ENCODE results near the gene PAX6. TPM values are rescaled to one million over a fixed set of nuclear protein-coding genes. Genes with fewer than 3 reads are reported as not detected.

PAX6 gene
- total RNA-seq, 1 experiment from 2014 or later = 0.49 TPM

DNA sequence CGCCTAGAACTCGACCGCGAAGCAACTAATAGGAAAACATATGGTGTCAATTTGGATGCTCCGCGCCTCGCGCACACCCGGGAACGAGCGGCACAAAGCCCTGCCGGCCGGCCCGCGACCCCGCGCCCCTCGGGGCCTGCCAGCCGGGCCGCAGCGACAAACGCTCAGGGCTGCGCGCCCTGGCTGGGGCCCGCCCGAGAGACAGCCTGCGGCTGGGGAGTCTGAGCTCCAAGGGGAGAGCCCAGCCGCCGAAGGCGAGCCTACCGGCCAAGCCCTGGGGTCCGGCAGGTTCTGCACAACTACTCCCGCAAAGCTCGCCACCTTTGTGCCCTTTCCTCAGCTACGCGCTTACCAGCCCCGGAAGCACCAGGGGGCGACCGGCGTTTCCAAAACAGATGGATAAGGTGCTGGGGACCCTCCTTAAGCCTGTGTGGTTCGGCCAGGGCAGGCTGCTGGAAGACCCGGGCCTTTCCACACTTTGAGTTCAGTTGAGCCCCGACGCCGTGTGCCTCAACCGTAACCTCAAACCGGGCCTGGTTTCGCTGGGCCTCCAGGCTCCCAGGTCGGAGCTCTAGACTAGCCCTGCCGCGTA lies 6.0 kb downstream of the PAX6 start:
- no peak for TF ChIP-seq POLR2AphosphoS5 (IDR thresholded peaks at IDR 0.05; ENCODE audit: low read depth, low read length)
- TF ChIP-seq SIN3A (IDR thresholded peaks at IDR 0.05; ENCODE audit: borderline replicate concordance, insufficient read depth, low read depth, low read length) = no peak
- no peak for TF ChIP-seq CTCF (IDR thresholded peaks at IDR 0.05)
- TF ChIP-seq TCF7L2 (IDR thresholded peaks at IDR 0.05; ENCODE audit: low read depth, low read length) = no peak
- TF ChIP-seq, protein P1, sequence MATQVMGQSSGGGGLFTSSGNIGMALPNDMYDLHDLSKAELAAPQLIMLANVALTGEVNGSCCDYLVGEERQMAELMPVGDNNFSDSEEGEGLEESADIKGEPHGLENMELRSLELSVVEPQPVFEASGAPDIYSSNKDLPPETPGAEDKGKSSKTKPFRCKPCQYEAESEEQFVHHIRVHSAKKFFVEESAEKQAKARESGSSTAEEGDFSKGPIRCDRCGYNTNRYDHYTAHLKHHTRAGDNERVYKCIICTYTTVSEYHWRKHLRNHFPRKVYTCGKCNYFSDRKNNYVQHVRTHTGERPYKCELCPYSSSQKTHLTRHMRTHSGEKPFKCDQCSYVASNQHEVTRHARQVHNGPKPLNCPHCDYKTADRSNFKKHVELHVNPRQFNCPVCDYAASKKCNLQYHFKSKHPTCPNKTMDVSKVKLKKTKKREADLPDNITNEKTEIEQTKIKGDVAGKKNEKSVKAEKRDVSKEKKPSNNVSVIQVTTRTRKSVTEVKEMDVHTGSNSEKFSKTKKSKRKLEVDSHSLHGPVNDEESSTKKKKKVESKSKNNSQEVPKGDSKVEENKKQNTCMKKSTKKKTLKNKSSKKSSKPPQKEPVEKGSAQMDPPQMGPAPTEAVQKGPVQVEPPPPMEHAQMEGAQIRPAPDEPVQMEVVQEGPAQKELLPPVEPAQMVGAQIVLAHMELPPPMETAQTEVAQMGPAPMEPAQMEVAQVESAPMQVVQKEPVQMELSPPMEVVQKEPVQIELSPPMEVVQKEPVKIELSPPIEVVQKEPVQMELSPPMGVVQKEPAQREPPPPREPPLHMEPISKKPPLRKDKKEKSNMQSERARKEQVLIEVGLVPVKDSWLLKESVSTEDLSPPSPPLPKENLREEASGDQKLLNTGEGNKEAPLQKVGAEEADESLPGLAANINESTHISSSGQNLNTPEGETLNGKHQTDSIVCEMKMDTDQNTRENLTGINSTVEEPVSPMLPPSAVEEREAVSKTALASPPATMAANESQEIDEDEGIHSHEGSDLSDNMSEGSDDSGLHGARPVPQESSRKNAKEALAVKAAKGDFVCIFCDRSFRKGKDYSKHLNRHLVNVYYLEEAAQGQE (IDR thresholded peaks at IDR 0.05; ENCODE audit: insufficient read depth in 1 of 2, low read depth in 2 of 2, low read length in 1 of 2) = no peak
- POLR2A ChIA-PET = no interaction called here
- Histone ChIP-seq H3K4me1 (ENCODE audit: control insufficient read depth, insufficient read depth, low read length) (no peaks in the 10 kb centered on the region), H3K27me3 (ENCODE audit: control insufficient read depth, insufficient read depth, low read length) (peaks cover 36% of the 10 kb centered on the region), H3K27ac (ENCODE audit: low read length) (no peak overlapping the region), H3K36me3 (ENCODE audit: control insufficient read depth, insufficient read depth, low read length) (no peaks in the 10 kb centered on the region), H3K9me3 (ENCODE audit: control insufficient read depth, insufficient read depth, low read depth, low read length) (no peaks in the 10 kb centered on the region), H3K4me3 (ENCODE audit: low read depth in 2 of 2, low read length in 2 of 2) (no peak overlapping the region)
- DNase-seq (ENCODE audit: low read depth, low spot score) (no peak), ATAC-seq (no peak)
- intact Hi-C loops (cut with micrococcal nuclease; ENCODE audit: unreplicated experiment) (no loop called here), in situ Hi-C loops (cut with HindIII; ENCODE audit: low pct_unique_long_range_greater_than_20kb, low sequenced_read_pairs) (no loop called here)
- BruUV-seq (replicated peaks) = no TSS peak
- CTCF ChIA-PET = no interaction called here

DNA sequence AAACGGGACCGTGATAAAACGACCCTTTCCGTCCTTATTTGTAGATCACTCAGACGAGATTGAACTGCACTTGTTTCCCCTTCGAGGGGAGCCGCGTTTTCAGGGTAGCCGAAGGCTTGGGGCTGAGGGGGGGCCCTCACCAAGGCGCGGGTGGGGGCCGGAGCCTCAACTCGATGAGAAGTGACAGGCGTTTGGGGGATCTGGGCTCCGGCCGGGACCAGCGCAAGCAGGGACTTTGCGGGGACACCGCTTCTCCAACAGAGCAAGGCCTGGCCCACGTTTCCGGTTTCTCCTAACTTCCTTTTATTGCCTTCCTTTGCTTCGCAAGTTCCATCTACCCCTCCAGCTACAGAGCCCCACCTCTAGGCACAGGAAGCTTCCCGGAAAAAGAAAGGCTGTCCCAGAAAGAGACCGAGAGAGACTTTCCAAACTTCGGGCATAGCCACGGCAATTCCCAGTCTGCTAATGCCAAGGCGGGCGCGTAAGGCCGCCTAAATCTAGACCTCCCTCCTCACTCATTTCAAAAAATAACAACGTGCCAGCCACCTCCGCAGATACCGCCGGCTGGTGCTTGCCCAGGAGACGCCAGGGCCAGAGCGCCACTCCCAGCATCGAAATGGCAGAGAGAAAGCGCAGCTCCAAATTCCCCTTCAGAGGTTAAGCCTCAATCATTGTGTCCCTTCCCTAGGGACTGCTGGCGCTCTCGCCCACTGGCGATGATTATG lies 6.6 kb downstream of the PAX6 start:
- ChIA-PET POLR2A (no interaction called here), CTCF (no interaction called here)
- ATAC-seq = no peak
- TF ChIP-seq SIN3A (IDR thresholded peaks at IDR 0.05; ENCODE audit: borderline replicate concordance, insufficient read depth, low read depth, low read length) = no peak
- Histone ChIP-seq H3K27me3 (ENCODE audit: control insufficient read depth, insufficient read depth, low read length) (peaks cover 35% of the 10 kb centered on the region), H3K9me3 (ENCODE audit: control insufficient read depth, insufficient read depth, low read depth, low read length) (no peaks in the 10 kb centered on the region), H3K4me3 (ENCODE audit: low read depth in 2 of 2, low read length in 2 of 2) (no peak overlapping the region), H3K36me3 (ENCODE audit: control insufficient read depth, insufficient read depth, low read length) (no peaks in the 10 kb centered on the region), H3K27ac (ENCODE audit: low read length) (no peak overlapping the region), H3K4me1 (ENCODE audit: control insufficient read depth, insufficient read depth, low read length) (no peaks in the 10 kb centered on the region)
- in situ Hi-C loops (cut with HindIII; ENCODE audit: low pct_unique_long_range_greater_than_20kb, low sequenced_read_pairs) (no loop called here), intact Hi-C loops (cut with micrococcal nuclease; ENCODE audit: unreplicated experiment) (no loop called here)
- DNase-seq (ENCODE audit: low read depth, low spot score) = no peak
- BruUV-seq (replicated peaks) = no TSS peak

GRCh38 chr11:31803813-31804311 lies 7.3 kb downstream of the PAX6 start:
- Histone ChIP-seq H3K4me1 (ENCODE audit: control insufficient read depth, insufficient read depth, low read length) (no peaks in the 10 kb centered on the region), H3K27ac (ENCODE audit: low read length) (no peak overlapping the region), H3K9me3 (ENCODE audit: control insufficient read depth, insufficient read depth, low read depth, low read length) (no peaks in the 10 kb centered on the region), H3K27me3 (ENCODE audit: control insufficient read depth, insufficient read depth, low read length) (peaks cover 29% of the 10 kb centered on the region), H3K4me3 (ENCODE audit: low read depth in 2 of 2, low read length in 2 of 2) (no peak overlapping the region), H3K36me3 (ENCODE audit: control insufficient read depth, insufficient read depth, low read length) (no peaks in the 10 kb centered on the region)
- no TSS peak for BruUV-seq (replicated peaks)
- intact Hi-C loops (cut with micrococcal nuclease; ENCODE audit: unreplicated experiment) = no loop called here
- CTCF ChIA-PET = no interaction called here
- no peak for TF ChIP-seq TCF7L2 (IDR thresholded peaks at IDR 0.05; ENCODE audit: low read depth, low read length)
- TF ChIP-seq POLR2AphosphoS5 (IDR thresholded peaks at IDR 0.05; ENCODE audit: low read depth, low read length) = no peak
- no peak for TF ChIP-seq SIN3A (IDR thresholded peaks at IDR 0.05; ENCODE audit: borderline replicate concordance, insufficient read depth, low read depth, low read length)
- no peak for TF ChIP-seq CTCF (IDR thresholded peaks at IDR 0.05)
- TF ChIP-seq, protein P1 (IDR thresholded peaks at IDR 0.05; ENCODE audit: insufficient read depth in 1 of 2, low read depth in 2 of 2, low read length in 1 of 2) = no peak
- in situ Hi-C loops (cut with HindIII; ENCODE audit: low pct_unique_long_range_greater_than_20kb, low sequenced_read_pairs) = no loop called here
- no peak for DNase-seq (ENCODE audit: low read depth, low spot score)
- ATAC-seq = no peak
- POLR2A ChIA-PET = no interaction called here
